GM23248 (cell line): ENCODE results near the gene TRIM14.

ENCODE experiments used
- EZH2 ChIP-seq: fragments of 200-600 bp; sonication (generic); IDR thresholded peaks from 2 replicates; pipeline ENCODE4 v1.6.1; 2018; ENCODE audit warnings: antibody characterized with exemption, mild to moderate bottlenecking; ENCODE audit not compliant: insufficient read depth, poor library complexity, severe bottlenecking
- EZH2phosphoT487 ChIP-seq: fragments of 200-600 bp; sonication (generic); IDR thresholded peaks from 2 replicates; pipeline ENCODE4 v1.6.1; 2018; ENCODE audit warnings: antibody characterized with exemption, moderate library complexity, mild to moderate bottlenecking, low read depth; ENCODE audit not compliant: insufficient read depth

DNA sequence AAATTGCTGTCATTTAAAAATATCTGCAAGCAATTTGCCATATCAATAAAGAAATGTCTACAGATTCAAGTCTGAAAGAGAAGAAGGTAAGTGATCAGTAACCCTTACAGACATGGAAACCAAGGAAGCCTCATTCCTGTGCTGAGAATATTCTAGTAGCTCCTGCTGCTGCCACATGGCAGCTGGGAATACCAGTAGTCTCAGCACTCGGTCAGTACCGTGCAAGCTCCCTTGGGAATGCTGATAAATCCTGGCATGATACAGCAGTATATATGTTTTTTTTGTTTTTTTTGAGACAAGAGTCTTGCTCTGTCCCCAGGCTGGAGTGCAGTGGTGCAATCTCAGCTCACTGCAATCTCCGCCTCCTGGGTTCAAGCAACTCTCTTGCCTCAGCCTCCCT, 34.6 kb downstream of the TRIM14 start:
- TF ChIP-seq EZH2 (no peak), EZH2phosphoT487 (no peak)
